IMR-90 (cell line): Measurements from ENCODE around the gene TCFL5. TPM values are rescaled to one million over a fixed set of nuclear protein-coding genes. Genes with fewer than 3 reads are reported as not detected.
A peak's percentile ranks its signal among the peaks of the same experiment; 100 is the strongest.

ENCODE experiments used
- ATAC-seq: fragments of 200-7000 bp; cut with Tn5 transposase; 2 replicates; pipeline ENCODE4 v1.9.1; 2020; ENCODE audit warnings: low read depth, mild to moderate bottlenecking, moderate library complexity
- BruUV-seq: library from RNA; stranded (reverse); fragments of 400-500 nt; replicated peaks from 2 replicates; lab custom pipeline; 2021; lab: Mats Ljungman, UMichigan
- CTCF ChIA-PET: fragments of 300-600 bp; formaldehyde crosslinking; extraction: SDS; loops from one replicate; lab custom pipeline; 2021; ENCODE audit warnings: antibody characterized with exemption; lab: Yijun Ruan, JAX
- POLR2A ChIA-PET: fragments of 300-600 bp; sonication (Branson Sonifier 250); formaldehyde crosslinking; loops from one replicate; lab custom pipeline; 2022; ENCODE audit warnings: antibody characterized with exemption; ENCODE audit not compliant: unreplicated experiment; lab: Charles Lee
- DNase-seq: peaks from one replicate; pipeline ENCODE4 v3.0.0; 2013
- H2AFZ ChIP-seq: replicated peaks from 2 replicates; pipeline ENCODE3; 2013; ENCODE audit warnings: low read length, mild to moderate bottlenecking; ENCODE audit not compliant: poor library complexity
- H2AK5ac ChIP-seq: 2 replicates; pipeline ENCODE4 v1.6.1; 2013; ENCODE audit warnings: low read depth, low read length, inconsistent platforms
- H2AK9ac ChIP-seq: replicated peaks from 2 replicates; pipeline ENCODE3; 2013; ENCODE audit warnings: mild to moderate bottlenecking, low read depth, low read length, moderate library complexity; ENCODE audit not compliant: poor library complexity
- H2BK120ac ChIP-seq: 2 replicates; pipeline ENCODE4 v1.6.1; 2013; ENCODE audit warnings: low read depth, low read length, inconsistent platforms
- H2BK15ac ChIP-seq: 3 replicates; pipeline ENCODE4 v1.6.1; 2013; ENCODE audit warnings: low read depth, low read length, inconsistent platforms
- H2BK20ac ChIP-seq: 2 replicates; pipeline ENCODE4 v1.6.1; 2013; ENCODE audit warnings: low read depth, mild to moderate bottlenecking, inconsistent platforms, low read length, moderate library complexity
- H2BK5ac ChIP-seq: 2 replicates; pipeline ENCODE4 v1.6.1; 2013; ENCODE audit warnings: mild to moderate bottlenecking, low read depth, low read length, inconsistent platforms; ENCODE audit not compliant: poor library complexity, severe bottlenecking
- H3K14ac ChIP-seq: replicated peaks from 2 replicates; pipeline ENCODE4 v1.6.1; 2013; ENCODE audit warnings: low read depth, low read length, inconsistent platforms
- H3K18ac ChIP-seq: 2 replicates; pipeline ENCODE4 v1.6.1; 2013; ENCODE audit warnings: low read depth, low read length, control low read depth
- H3K23ac ChIP-seq: 2 replicates; pipeline ENCODE4 v1.6.1; 2013; ENCODE audit warnings: low read depth, low read length, inconsistent platforms
- H3K27ac ChIP-seq: 2 replicates; pipeline ENCODE4 v1.5.1; 2013; ENCODE audit warnings: mild to moderate bottlenecking, control low read depth, low read length; ENCODE audit not compliant: insufficient read depth
- H3K27me3 ChIP-seq: 2 replicates; pipeline ENCODE4 v1.6.1; 2013; ENCODE audit warnings: low read length; ENCODE audit not compliant: control insufficient read depth, insufficient read depth
- H3K36me3 ChIP-seq: 2 replicates; pipeline ENCODE4 v1.6.1; 2013; ENCODE audit warnings: low read length, mixed read lengths; ENCODE audit not compliant: control insufficient read depth, insufficient read depth
- H3K4ac ChIP-seq: 2 replicates; pipeline ENCODE4 v1.6.1; 2013; ENCODE audit warnings: low read depth, low read length, inconsistent platforms
- H3K4me1 ChIP-seq: 2 replicates; pipeline ENCODE4 v1.6.1; 2013; ENCODE audit warnings: low read length, mixed read lengths; ENCODE audit not compliant: control insufficient read depth, insufficient read depth
- H3K4me2 ChIP-seq: 2 replicates; pipeline ENCODE4 v1.6.1; 2013; ENCODE audit warnings: low read depth, mild to moderate bottlenecking, control low read depth, low read length, moderate library complexity
- H3K4me3 ChIP-seq: 2 replicates; pipeline ENCODE4 v1.5.1; 2013; ENCODE audit warnings: low read depth, mild to moderate bottlenecking, control low read depth, low read length, moderate library complexity; ENCODE audit not compliant: insufficient read depth
- H3K56ac ChIP-seq: 2 replicates; pipeline ENCODE4 v1.6.1; 2013; ENCODE audit warnings: low read length, inconsistent platforms; ENCODE audit not compliant: insufficient read depth; ENCODE audit errors: extremely low read depth
- H3K79me1 ChIP-seq, 2 experiments: 2 replicates each; pipeline ENCODE4 v1.6.1; 2013; ENCODE audit warnings: low read length in 2 of 2, inconsistent platforms in 1 of 2, low read depth in 1 of 2
- H3K9ac ChIP-seq: 2 replicates; pipeline ENCODE4 v1.6.1; 2013; ENCODE audit warnings: low read depth, low read length, control low read depth
- H3K9me1 ChIP-seq: 2 replicates; pipeline ENCODE4 v1.6.1; 2013; ENCODE audit warnings: low read length, inconsistent platforms; ENCODE audit not compliant: insufficient read depth
- H3K9me3 ChIP-seq: 2 replicates; pipeline ENCODE4 v1.6.1; 2013; ENCODE audit warnings: low read length; ENCODE audit not compliant: control insufficient read depth, insufficient read depth
- H4K20me1 ChIP-seq: 2 replicates; pipeline ENCODE4 v1.6.1; 2013; ENCODE audit warnings: low read length, inconsistent platforms; ENCODE audit not compliant: insufficient read depth
- H4K5ac ChIP-seq: 2 replicates; pipeline ENCODE4 v1.6.1; 2013; ENCODE audit warnings: mild to moderate bottlenecking, low read depth, low read length, control low read depth
- H4K8ac ChIP-seq, 2 experiments: 2 replicates each; pipeline ENCODE4 v1.6.1; 2013; ENCODE audit warnings: low read depth in 2 of 2, low read length in 2 of 2, control low read depth in 1 of 2, inconsistent platforms in 1 of 2
- H4K91ac ChIP-seq: 2 replicates; pipeline ENCODE4 v1.6.1; 2013; ENCODE audit warnings: low read depth, low read length, inconsistent platforms; ENCODE audit not compliant: insufficient read depth
- BHLHE40 ChIP-seq: fragments of 150-350 bp; IDR thresholded peaks from 2 replicates; pipeline ENCODE4 v1.6.1; 2016; ENCODE audit warnings: mild to moderate bottlenecking, low read depth, low read length
- CEBPB ChIP-seq: IDR thresholded peaks from 2 replicates; pipeline ENCODE4 v1.6.1; 2012; ENCODE audit warnings: low read depth, low read length, improper control_type of control experiment
- CHD1 ChIP-seq: IDR thresholded peaks from 2 replicates; pipeline ENCODE4 v1.6.1; 2012; ENCODE audit warnings: low read depth, low read length, improper control_type of control experiment
- FOS ChIP-seq: fragments of 150-350 bp; IDR thresholded peaks from 2 replicates; pipeline ENCODE4 v1.6.1; 2016; ENCODE audit warnings: low read depth, low read length
- MAFK ChIP-seq: IDR thresholded peaks from 2 replicates; pipeline ENCODE4 v1.6.1; 2012; ENCODE audit warnings: low read depth, low read length, improper control_type of control experiment
- MAZ ChIP-seq: IDR thresholded peaks from 2 replicates; pipeline ENCODE4 v1.6.1; 2012; ENCODE audit warnings: low read depth, mild to moderate bottlenecking, low read length, improper control_type of control experiment, moderate library complexity, borderline replicate concordance
- NFE2L2 ChIP-seq: fragments of 150-350 bp; IDR thresholded peaks from 2 replicates; pipeline ENCODE4 v1.6.1; 2016; ENCODE audit warnings: low read depth, mild to moderate bottlenecking, low read length
- RAD21 ChIP-seq: IDR thresholded peaks from 2 replicates; pipeline ENCODE4 v1.6.1; 2012; ENCODE audit warnings: low read length, improper control_type of control experiment
- RCOR1 ChIP-seq: IDR thresholded peaks from 2 replicates; pipeline ENCODE4 v1.6.1; 2012; ENCODE audit warnings: mild to moderate bottlenecking, low read length, improper control_type of control experiment; ENCODE audit not compliant: insufficient replicate concordance
- WGBS, 2 experiments: methylation state at CpG; one replicate each; pipeline versions ENCODE4 v1.1.5 to v1.1.7; 2013; ENCODE audit warnings: missing lambda C conversion rate in 2 of 2; ENCODE audit not compliant: insufficient read length in 1 of 2; ENCODE audit errors: extremely low coverage in 2 of 2; 5-methylcytosine and 5-hydroxymethylcytosine counted together
- dilution Hi-C: fragments of 300-500 bp; cut with HindIII; formaldehyde crosslinking; loops from one replicate; pipeline ENCODE4 v1.14.3; 2018; ENCODE audit warnings: low sequenced_read_pairs; ENCODE audit not compliant: unreplicated experiment
- in situ Hi-C: fragments of 300-500 bp; cut with MboI; formaldehyde crosslinking; loops from 3 replicates; pipeline ENCODE4 v1.14.3; 2019; ENCODE audit warnings: low sequenced_read_pairs, inconsistent platforms, mixed read lengths
- intact Hi-C: fragments of 100-400 bp; cut with micrococcal nuclease; formaldehyde crosslinking; loops from 2 replicates; pipeline ENCODE4 v1.10.0; 2022
- polyA plus RNA-seq, 3 experiments: library from polyadenylated mRNA; depleted of rRNA; stranded (reverse); fragments of >200 nt; gene quantifications; 2 replicates each; pipeline ENCODE4 v1.2.3, GENCODE V29; 2012; ENCODE audit warnings: low replicate concordance in 1 of 3
- total RNA-seq: library from RNA; depleted of rRNA; stranded (reverse); fragments of >200 nt; gene quantifications from 2 replicates; pipeline ENCODE4 v1.2.3, GENCODE V29; 2012
- TF ChIP-seq, protein P1 (sequence below): conservative IDR thresholded peaks from 2 replicates; pipeline ENCODE4 v1.5.1; 2012; ENCODE audit warnings: mild to moderate bottlenecking, low read depth, low read length, improper control_type of control experiment

Gene TCFL5
- total and polyA plus RNA-seq, 2 of the 4 experiments (the other 2 are of a cell fraction), result 6.0 to 8.2 TPM

DNA sequence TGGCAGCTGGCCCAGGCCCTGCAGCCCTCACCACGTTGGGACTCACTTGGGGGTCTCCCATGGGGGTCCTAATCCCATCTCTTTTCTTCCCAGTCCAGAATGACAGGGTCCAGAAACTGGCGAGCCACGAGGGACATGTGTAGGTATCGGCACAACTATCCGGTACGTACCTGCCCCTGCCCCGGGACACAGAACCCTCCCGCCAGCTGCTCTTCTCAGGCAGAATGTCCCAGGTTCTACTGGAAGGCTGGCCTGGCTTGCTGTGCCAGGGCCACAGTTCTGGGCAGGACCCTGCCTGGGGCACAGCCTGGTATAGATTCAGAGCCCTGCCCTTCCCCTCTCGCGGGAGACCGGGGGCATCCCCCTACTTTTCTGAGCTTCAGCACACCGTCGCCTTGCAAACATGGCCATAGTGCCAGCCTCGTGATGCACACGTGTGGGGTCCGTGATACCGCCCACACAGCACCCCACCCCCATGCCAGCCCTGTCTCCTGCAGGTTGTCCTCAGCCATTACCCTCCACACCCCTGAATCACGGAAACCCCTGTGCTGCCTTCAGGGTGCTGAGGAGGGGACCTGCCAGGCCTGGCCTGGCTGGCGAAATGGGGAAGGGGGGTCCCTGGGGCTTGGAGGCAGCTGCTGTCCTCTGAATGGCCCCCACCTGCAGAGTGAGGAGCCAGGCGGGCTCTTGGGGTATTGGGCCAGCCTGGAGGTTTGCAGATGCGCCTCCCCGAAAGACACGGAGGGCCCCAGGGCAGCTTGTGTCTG is 54.0 kb downstream of the TCFL5 start (continued):
- TF ChIP-seq RAD21, result no peak

DNA sequence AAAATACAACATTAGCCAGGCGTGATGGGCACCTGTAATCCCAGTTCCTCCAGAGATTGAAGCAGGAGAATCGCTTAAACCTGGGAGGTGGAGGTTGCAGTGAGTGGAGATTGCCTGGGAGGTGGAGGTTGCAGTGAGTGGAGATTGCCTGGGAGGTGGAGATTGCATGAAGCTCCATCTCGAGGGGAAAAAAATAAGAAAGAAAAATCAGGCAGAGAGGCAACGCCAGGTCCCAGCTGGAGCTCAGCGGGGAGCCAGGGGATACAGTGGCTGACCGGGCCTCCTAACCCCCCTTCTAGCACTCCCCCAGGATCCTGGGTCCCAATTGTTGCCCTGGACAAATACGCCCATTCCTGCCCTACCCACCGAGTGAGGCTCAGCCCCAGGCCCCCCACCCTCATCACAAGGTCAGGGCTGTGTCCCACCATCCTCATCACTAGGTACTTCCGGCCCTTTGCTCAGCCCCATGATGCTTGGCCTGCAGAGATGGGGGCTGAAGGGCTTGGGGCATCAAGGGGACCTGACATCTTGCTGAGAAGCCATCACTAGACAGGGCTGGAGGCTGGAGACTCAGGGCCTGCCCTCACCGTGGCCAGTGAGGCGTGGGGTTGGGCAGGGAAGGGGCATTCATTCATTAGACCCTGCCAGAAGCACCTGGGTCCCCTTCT is 55.1 kb downstream of the TCFL5 start:
- peaks cover 10% of the 10 kb centered on the region for H3K4me1 ChIP-seq
- no peaks in the 10 kb centered on the region for H3K27me3 ChIP-seq
- no peak overlapping the region for H4K91ac ChIP-seq
- no peak for DNase-seq
- no peak overlapping the region for H3K14ac ChIP-seq
- H3K4ac ChIP-seq, result no peak overlapping the region
- no peaks in the 10 kb centered on the region for H3K9me1 ChIP-seq
- peak overlapping the region; percentile 9 for H2AK9ac ChIP-seq
- H2BK20ac ChIP-seq, result no peak overlapping the region
- no peak overlapping the region for H3K18ac ChIP-seq
- in situ Hi-C loops, result no loop called here
- peak overlapping the region; percentile 33 for H2AFZ ChIP-seq
- H3K9me3 ChIP-seq, result no peaks in the 10 kb centered on the region
- H3K23ac ChIP-seq, result peak overlapping the region; percentile 68; the same call in 1 of the 2 replicates
- H3K27ac ChIP-seq, result peak overlapping the region; percentile 69; the same call in 1 of the 2 replicates
- H3K36me3 ChIP-seq, result peaks cover 36% of the 10 kb centered on the region
- no peak overlapping the region for H2BK15ac ChIP-seq
- peak overlapping the region; percentile 94 for H3K4me2 ChIP-seq
- intact Hi-C loops, result loop anchor here (5.0 kb wide), 1 partner anchor 201 kb away; the partner anchor contains the start of gene BHLHE23
- no CpG with 5 or more reads among the region's 11 CpGs for WGBS, 2 experiments
- H4K20me1 ChIP-seq, result peaks cover 46% of the 10 kb centered on the region
- H3K4me3 ChIP-seq, result peak overlapping the region; percentile 100; the same call in 1 of the 2 replicates
- BruUV-seq, result no TSS peak
- H3K79me1 ChIP-seq, result peaks cover 19 to 45% of the 10 kb centered on the region in 2 experiments
- H4K8ac ChIP-seq, result peak overlapping the region; percentile 3 to 35; a peak in 1 of 4 replicates
- dilution Hi-C loops, result no loop called here
- H2BK5ac ChIP-seq, result no peak overlapping the region
- H3K9ac ChIP-seq, result peak overlapping the region; percentile 77
- peak overlapping the region; percentile 60; the same call in 1 of the 2 replicates for H2AK5ac ChIP-seq
- ATAC-seq, result no peak
- ChIA-PET POLR2A (no interaction called here), CTCF (no interaction called here)
- no peak overlapping the region for H2BK120ac ChIP-seq
- no peak overlapping the region for H4K5ac ChIP-seq
- TF ChIP-seq CEBPB (no peak), CHD1 (no peak), MAZ (no peak), BHLHE40 (no peak), MAFK (no peak), RCOR1 (no peak), FOS (no peak), NFE2L2 (no peak)
- TF ChIP-seq, protein P1, sequence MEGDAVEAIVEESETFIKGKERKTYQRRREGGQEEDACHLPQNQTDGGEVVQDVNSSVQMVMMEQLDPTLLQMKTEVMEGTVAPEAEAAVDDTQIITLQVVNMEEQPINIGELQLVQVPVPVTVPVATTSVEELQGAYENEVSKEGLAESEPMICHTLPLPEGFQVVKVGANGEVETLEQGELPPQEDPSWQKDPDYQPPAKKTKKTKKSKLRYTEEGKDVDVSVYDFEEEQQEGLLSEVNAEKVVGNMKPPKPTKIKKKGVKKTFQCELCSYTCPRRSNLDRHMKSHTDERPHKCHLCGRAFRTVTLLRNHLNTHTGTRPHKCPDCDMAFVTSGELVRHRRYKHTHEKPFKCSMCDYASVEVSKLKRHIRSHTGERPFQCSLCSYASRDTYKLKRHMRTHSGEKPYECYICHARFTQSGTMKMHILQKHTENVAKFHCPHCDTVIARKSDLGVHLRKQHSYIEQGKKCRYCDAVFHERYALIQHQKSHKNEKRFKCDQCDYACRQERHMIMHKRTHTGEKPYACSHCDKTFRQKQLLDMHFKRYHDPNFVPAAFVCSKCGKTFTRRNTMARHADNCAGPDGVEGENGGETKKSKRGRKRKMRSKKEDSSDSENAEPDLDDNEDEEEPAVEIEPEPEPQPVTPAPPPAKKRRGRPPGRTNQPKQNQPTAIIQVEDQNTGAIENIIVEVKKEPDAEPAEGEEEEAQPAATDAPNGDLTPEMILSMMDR, result no peak
- H3K56ac ChIP-seq, result no peak overlapping the region
